Measurements from ENCODE around the gene AFP. TPM values are rescaled to one million over a fixed set of nuclear protein-coding genes. Genes with fewer than 3 reads are reported as not detected.
A peak's percentile ranks its signal among the peaks of the same experiment; 100 is the strongest.

The AFP gene
- total and polyA plus RNA-seq, 2 of the 13 experiments (the other 11 are each of a cell fraction or from before 2014, with no cell fraction given) = 9,434 to 13,105 TPM

GRCh38 chr4:73406548-73406875 is 29.5 kb upstream of the AFP start (continued):
- TF ChIP-seq ELF3 (CRISPR knock-in tag; IDR thresholded peaks at IDR 0.05) = no peak
- TF ChIP-seq KLF12 (CRISPR knock-in tag; IDR thresholded peaks at IDR 0.05; ENCODE audit: borderline replicate concordance) = 0 out of 2 replicates have a peak, but pooled peaks have one; percentile 11
- TF ChIP-seq ZNF331 (CRISPR knock-in tag; IDR thresholded peaks at IDR 0.05) = no peak
- no peak for TF ChIP-seq ARNT (IDR thresholded peaks at IDR 0.05)
- TF ChIP-seq ZNF616 (CRISPR knock-in tag; IDR thresholded peaks at IDR 0.05; ENCODE audit: low read depth) = no peak
- no peak for TF ChIP-seq RNF2 (conservative IDR thresholded peaks at IDR 0.05; ENCODE audit: low read depth)
- no peak for TF ChIP-seq ZNF564 (CRISPR knock-in tag; IDR thresholded peaks at IDR 0.05)
- no peak for TF ChIP-seq ZNF562 (CRISPR knock-in tag; IDR thresholded peaks at IDR 0.05; ENCODE audit: borderline replicate concordance)
- peak; percentile 20; the same call in 1 of the 2 replicates for TF ChIP-seq ZHX1 (CRISPR knock-in tag; IDR thresholded peaks at IDR 0.05; ENCODE audit: low read depth)
- TF ChIP-seq HDAC1 (CRISPR knock-in tag; IDR thresholded peaks at IDR 0.05) = no peak

GRCh38 chr4:73407227-73407673 is 28.8 kb upstream of the AFP start:
- H3K4me3 ChIP-seq (replicated peaks in 1 of 3; ENCODE audit: insufficient read depth in 1 of 3, low read depth in 2 of 3, low read length in 3 of 3) = peak overlapping the region; percentile 68 to 86 (median 71)
- H3K79me2 ChIP-seq (ENCODE audit: insufficient read depth, low read length) = peaks cover 91% of the 10 kb centered on the region
- no peak overlapping the region for H2AFZ ChIP-seq (ENCODE audit: low read length)
- ChIA-PET CTCF (ENCODE audit: low intra/inter-chr PET ratio, low total read pairs) (no interaction called here), POLR2A (interaction anchor here (1.3 to 3.9 kb wide), 6 partner anchors 10 to 62 kb away, joined by 3 to 25 read pairs (median 11); no protein-coding TSS in a partner anchor)
- peaks cover 58% of the 10 kb centered on the region for H3K4me1 ChIP-seq (ENCODE audit: insufficient read depth, low read length)
- in situ Hi-C loops (cut with HindIII; ENCODE audit: extremely low pct_ligation_motif_present, low pct_unique_long_range_greater_than_20kb) (loop anchor here (5.0 kb wide), 1 partner anchor 65 kb away; no protein-coding TSS in a partner anchor), intact Hi-C loops (cut with micrococcal nuclease; ENCODE audit: unreplicated experiment) (loop anchor here (1.0 to 5.0 kb wide), 2 partner anchors 40 to 66 kb away; no protein-coding TSS in a partner anchor)
- H3K9ac ChIP-seq (ENCODE audit: insufficient read depth, low read depth, low read length) = peak overlapping the region; percentile 92
- H3K27me3 ChIP-seq (ENCODE audit: control insufficient read depth in 1 of 2, insufficient read depth in 2 of 2, low read length in 2 of 2) = no peaks in the 10 kb centered on the region
- DNase-seq (ENCODE audit: low spot score) = no peak
- peak overlapping the region; percentile 77 for H3K4me2 ChIP-seq (ENCODE audit: low read depth, low read length)
- no peak for FAIRE-seq
- BruUV-seq (replicated peaks) = no TSS peak
- ATAC-seq = no peak
- no peaks in the 10 kb centered on the region for H3K9me3 ChIP-seq (ENCODE audit: low read length)
- H3K27ac ChIP-seq (ENCODE audit: extremely low read length, insufficient read depth, low read length) = peak overlapping the region; percentile 89
- H3K36me3 ChIP-seq (replicated peaks in 1 of 2; ENCODE audit: control insufficient read depth in 1 of 2, insufficient read depth in 2 of 2, low read length in 2 of 2) = peaks cover 3 to 36% of the 10 kb centered on the region in 2 experiments; a peak in 4 of 5 replicates
- peaks cover 11% of the 10 kb centered on the region; the same call in 1 of the 2 replicates for H4K20me1 ChIP-seq (ENCODE audit: insufficient read depth, low read length)
- 11% methylated on average over 2 of the region's 2 CpGs for WGBS (ENCODE audit: low lambda C conversion rate)
- no peak for TF ChIP-seq DPF2 (CRISPR knock-in tag; IDR thresholded peaks at IDR 0.05; ENCODE audit: borderline replicate concordance, low read depth)
- no peak for TF ChIP-seq SMAD3 (CRISPR knock-in tag; IDR thresholded peaks at IDR 0.05)
- TF ChIP-seq ZBTB44 (CRISPR knock-in tag; IDR thresholded peaks at IDR 0.05) = no peak
- TF ChIP-seq SAFB2 (CRISPR knock-in tag; IDR thresholded peaks at IDR 0.05; ENCODE audit: borderline replicate concordance, low read depth) = no peak
- TF ChIP-seq MLLT10 (CRISPR knock-in tag; IDR thresholded peaks at IDR 0.05) = peak; percentile 99
- TF ChIP-seq YEATS2 (CRISPR knock-in tag; IDR thresholded peaks at IDR 0.05; ENCODE audit: borderline replicate concordance) = peak; percentile 23; the same call in 1 of the 2 replicates
- TF ChIP-seq SRSF9 (IDR thresholded peaks at IDR 0.05; ENCODE audit: borderline replicate concordance, insufficient read depth, low read depth, low read length, poor library complexity, severe bottlenecking) = no peak
- TF ChIP-seq TBP (CRISPR knock-in tag; IDR thresholded peaks at IDR 0.05) = no peak
